SK-N-SH treated with all-trans-retinoic acid at 6 μM for 48 hours (cell line): ENCODE data around the gene DHRS13.

Experiments used
- CREB5 ChIP-seq: fragments of 250-450 bp; sonication (Bioruptor Pico); IDR thresholded peaks from 2 replicates; pipeline ENCODE4 v1.5.1; 2020; ENCODE audit warnings: low read depth, mild to moderate bottlenecking, moderate library complexity
- ISL1 ChIP-seq: fragments of 250-450 bp; sonication (Bioruptor Pico); IDR thresholded peaks from 2 replicates; pipeline ENCODE4 v2.1.2; 2022; ENCODE audit warnings: mild to moderate bottlenecking, moderate library complexity
- OSR1 ChIP-seq: fragments of 250-450 bp; sonication (Bioruptor Pico); IDR thresholded peaks from 2 replicates; pipeline ENCODE4 v1.8.0; 2022; ENCODE audit warnings: moderate library complexity, mild to moderate bottlenecking, inconsistent platforms
- PATZ1 ChIP-seq: fragments of 250-450 bp; sonication (Bioruptor Pico); IDR thresholded peaks from 2 replicates; pipeline ENCODE4 v1.8.0; 2020; ENCODE audit warnings: mild to moderate bottlenecking, moderate library complexity, borderline replicate concordance
- RARB ChIP-seq: fragments of 250-450 bp; sonication (Bioruptor Pico); IDR thresholded peaks from 2 replicates; pipeline ENCODE4 v1.8.0; 2021; ENCODE audit warnings: mild to moderate bottlenecking, moderate library complexity
- ZC3H10 ChIP-seq: fragments of 250-450 bp; sonication (Bioruptor Pico); IDR thresholded peaks from 2 replicates; pipeline ENCODE4 v1.5.1; 2021; ENCODE audit warnings: mild to moderate bottlenecking, moderate library complexity
- ZFP30 ChIP-seq: fragments of 450-650 bp; formaldehyde crosslinking; IDR thresholded peaks from 2 replicates; pipeline ENCODE4 v1.5.0; 2022; ENCODE audit warnings: mild to moderate bottlenecking, moderate library complexity

- TF ChIP-seq ZC3H10 (no peak), OSR1 (CRISPR knock-in tag) (no peak), ISL1 (CRISPR knock-in tag) (no peak), PATZ1 (CRISPR knock-in tag) (no peak), ZFP30 (CRISPR knock-in tag) (no peak), RARB (CRISPR knock-in tag) (no peak), CREB5 (CRISPR knock-in tag) (no peak)
Observed at GRCh38 chr17:28900986-28901726, 1.7 kb downstream of the DHRS13 start.
